K562 (cell line): ENCODE results near the gene OTUD5. TPM values are rescaled to one million over a fixed set of nuclear protein-coding genes. Genes with fewer than 3 reads are reported as not detected.

Source experiments
- ARID3A ChIP-seq: IDR thresholded peaks from 2 replicates; pipeline ENCODE4 v1.6.1; 2012; ENCODE audit warnings: low read depth, low read length, improper control_type of control experiment, borderline replicate concordance
- CEBPG ChIP-seq, 3 experiments: fragments of 200-800 bp in 1 of 3; sonication (Bioruptor generic) in 1 of 3; sonication (generic) in 1 of 3; formaldehyde crosslinking in 1 of 3; IDR thresholded peaks in 2 of 3; conservative IDR thresholded peaks in 1 of 3; 2 replicates each; pipeline versions ENCODE4 v1.6.1 to v1.8.0; 2016 to 2022; ENCODE audit warnings: missing compliant biosample characterization in 2 of 3, missing genetic modification characterization in 2 of 3, mild to moderate bottlenecking in 1 of 3, missing genetic modification reagents in 1 of 3
- ESRRA ChIP-seq: fragments of 450-650 bp; IDR thresholded peaks from 2 replicates; pipeline ENCODE4 v1.6.1; 2014; ENCODE audit warnings: low read depth, mild to moderate bottlenecking, moderate library complexity, borderline replicate concordance
- HDAC6 ChIP-seq: IDR thresholded peaks from 2 replicates; pipeline ENCODE4 v1.6.1; 2012; ENCODE audit warnings: low read depth, mild to moderate bottlenecking, control low read depth, inconsistent platforms, low read length, moderate library complexity
- HNRNPUL1 ChIP-seq: fragments of 200-400 bp; formaldehyde crosslinking; IDR thresholded peaks from 2 replicates; pipeline ENCODE4 v1.6.1; 2017; ENCODE audit warnings: low read length
- KDM2B ChIP-seq: fragments of 250-450 bp; sonication (Bioruptor Pico); IDR thresholded peaks from 2 replicates; pipeline ENCODE4 v1.8.0; 2021; ENCODE audit warnings: mild to moderate bottlenecking, moderate library complexity
- NFIC ChIP-seq: fragments of 450-650 bp; IDR thresholded peaks from 2 replicates; pipeline ENCODE4 v1.6.1; 2017; ENCODE audit warnings: mild to moderate bottlenecking, inconsistent platforms
- NFIX ChIP-seq: fragments of 250-450 bp; sonication (Bioruptor Pico); IDR thresholded peaks from 2 replicates; pipeline ENCODE4 v1.4.0; 2020; ENCODE audit warnings: low read depth, mild to moderate bottlenecking, moderate library complexity
- NR0B1 ChIP-seq: fragments of 450-650 bp; IDR thresholded peaks from one replicate; pipeline ENCODE4 v1.6.1; 2018; ENCODE audit warnings: mild to moderate bottlenecking, moderate library complexity; ENCODE audit not compliant: partially characterized antibody
- PATZ1 ChIP-seq: fragments of 250-450 bp; sonication (Bioruptor Pico); IDR thresholded peaks from 2 replicates; pipeline ENCODE4 v1.5.0; 2020; ENCODE audit warnings: mild to moderate bottlenecking, borderline replicate concordance
- PREB ChIP-seq: sonication (generic); formaldehyde crosslinking; IDR thresholded peaks from 2 replicates; pipeline ENCODE4 v1.8.1; 2023; ENCODE audit warnings: mild to moderate bottlenecking, missing genetic modification reagents
- SNRNP70 ChIP-seq: fragments of 200-400 bp; formaldehyde crosslinking; optimal IDR thresholded peaks from 2 replicates; pipeline ENCODE3; 2017; ENCODE audit warnings: low read depth, low read length
- SRSF3 ChIP-seq: fragments of 200-400 bp; formaldehyde crosslinking; IDR thresholded peaks from 2 replicates; pipeline ENCODE4 v1.6.1; 2016; ENCODE audit warnings: mild to moderate bottlenecking, low read length, moderate library complexity; ENCODE audit not compliant: insufficient read depth
- ZNF146 ChIP-seq: IDR thresholded peaks from one replicate; pipeline ENCODE4 v1.6.1; 2018; ENCODE audit warnings: missing compliant biosample characterization; ENCODE audit not compliant: unreplicated experiment
- ZNF197 ChIP-seq: fragments of 200-800 bp; sonication (Bioruptor generic); IDR thresholded peaks from 2 replicates; pipeline ENCODE4 v1.6.1; 2016; ENCODE audit warnings: low read depth, missing genetic modification characterization, missing compliant biosample characterization
- ZNF780A ChIP-seq: fragments of 250-450 bp; sonication (Bioruptor Pico); IDR thresholded peaks from 2 replicates; pipeline ENCODE4 v1.5.0; 2021; ENCODE audit warnings: mild to moderate bottlenecking
- polyA plus RNA-seq, 8 experiments: library from polyadenylated mRNA; depleted of rRNA in 4 of 8; stranded (reverse) in 5 of 8; unstranded in 3 of 8; fragments of >200 nt; fragmentation: Nextera tagmentation in 2 of 8; fragmentation: Illumina TruSeq in 1 of 8; extraction: Ambion mirVana in 2 of 8; extraction: Trizol in 1 of 8; gene quantifications; 2 replicates each; pipeline versions ENCODE4 v1.2.1 to v1.2.3, GENCODE V29; 2011 to 2014; ENCODE audit warnings: inconsistent platforms in 1 of 8, missing spikeins in 1 of 8
- total RNA-seq, 7 experiments: library from RNA; depleted of rRNA in 6 of 7; stranded (reverse); fragments of >200 nt in 6 of 7; fragmentation: Illumina TruSeq in 2 of 7; extraction: Trizol in 2 of 7; gene quantifications; 2 replicates each; pipeline versions ENCODE4 v1.2.1 to v1.2.3, GENCODE V29; 2011 to 2021; ENCODE audit warnings: low replicate concordance in 1 of 7
- TF ChIP-seq, protein P1 (sequence below): conservative IDR thresholded peaks from 2 replicates; pipeline ENCODE4 v1.6.1; 2011; ENCODE audit warnings: low read depth, mild to moderate bottlenecking, low read length; ENCODE audit not compliant: control insufficient read depth
- TF ChIP-seq, protein P2 (sequence below): fragments of 250-450 bp; sonication (Bioruptor Pico); IDR thresholded peaks from 2 replicates; pipeline ENCODE4 v1.8.0; 2021; ENCODE audit warnings: borderline replicate concordance, mild to moderate bottlenecking, moderate library complexity; ENCODE audit not compliant: poor library complexity, severe bottlenecking

Gene OTUD5
- total and polyA plus RNA-seq, 9 of the 15 experiments (the other 6 are each of a cell fraction or from before 2014, with no cell fraction given) = 3.6 to 102 (median 59.0) TPM

GRCh38 chrX:48957827-48958634 is 624 bp upstream of the OTUD5 start (continued):
- TF ChIP-seq HDAC6 (no peak), ZNF780A (CRISPR knock-in tag) (no peak), ESRRA (peak; percentile 36; the same call in 1 of the 2 replicates), PREB (no peak), NFIC (peak; percentile 58), SNRNP70 (no peak), ZNF197 (CRISPR knock-in tag) (no peak), ARID3A (no peak), NFIX (no peak), KDM2B (no peak), CEBPG (CRISPR knock-in tag; IDR thresholded peaks at IDR 0.05) (peak; percentile 86), CEBPG (tag; conservative IDR thresholded peaks at IDR 0.05 in 1 of 2, IDR thresholded peaks at IDR 0.05 in 1 of 2) (peak; percentile 65 to 84), SRSF3 (no peak), HNRNPUL1 (no peak), PATZ1 (CRISPR knock-in tag) (no peak), NR0B1 (no peak), ZNF146 (CRISPR knock-in tag) (no peak)
- TF ChIP-seq, protein P1, sequence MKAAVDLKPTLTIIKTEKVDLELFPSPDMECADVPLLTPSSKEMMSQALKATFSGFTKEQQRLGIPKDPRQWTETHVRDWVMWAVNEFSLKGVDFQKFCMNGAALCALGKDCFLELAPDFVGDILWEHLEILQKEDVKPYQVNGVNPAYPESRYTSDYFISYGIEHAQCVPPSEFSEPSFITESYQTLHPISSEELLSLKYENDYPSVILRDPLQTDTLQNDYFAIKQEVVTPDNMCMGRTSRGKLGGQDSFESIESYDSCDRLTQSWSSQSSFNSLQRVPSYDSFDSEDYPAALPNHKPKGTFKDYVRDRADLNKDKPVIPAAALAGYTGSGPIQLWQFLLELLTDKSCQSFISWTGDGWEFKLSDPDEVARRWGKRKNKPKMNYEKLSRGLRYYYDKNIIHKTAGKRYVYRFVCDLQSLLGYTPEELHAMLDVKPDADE = peak; percentile 69
- TF ChIP-seq, protein P2, sequence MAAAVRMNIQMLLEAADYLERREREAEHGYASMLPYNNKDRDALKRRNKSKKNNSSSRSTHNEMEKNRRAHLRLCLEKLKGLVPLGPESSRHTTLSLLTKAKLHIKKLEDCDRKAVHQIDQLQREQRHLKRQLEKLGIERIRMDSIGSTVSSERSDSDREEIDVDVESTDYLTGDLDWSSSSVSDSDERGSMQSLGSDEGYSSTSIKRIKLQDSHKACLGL (CRISPR knock-in tag) = no peak
